NCI-H2107 treated with DMSO at 0.1 percent for 48 hours (cell line): ENCODE results near the gene TTLL11.

Experiments
- DNase-seq: peaks from one replicate; lab custom pipeline; 2025; ENCODE audit not compliant: unreplicated experiment; lab: John Stamatoyannopoulos, UW

Gene TTLL11

GRCh38 chr9:122053567-122054350 lies 39.3 kb downstream of the TTLL11 start:
- DNase-seq = no peak

GRCh38 chr9:122053064-122053463 lies 40.0 kb downstream of the TTLL11 start:
- no peak for DNase-seq

GRCh38 chr9:122051351-122052321 lies 41.5 kb downstream of the TTLL11 start:
- no peak for DNase-seq

- no peak for DNase-seq
Observed at GRCh38 chr9:122050167-122050566, 42.9 kb downstream of the TTLL11 start.

GRCh38 chr9:122042056-122042455 lies 51.1 kb downstream of the TTLL11 start:
- DNase-seq = no peak

GRCh38 chr9:122040561-122041242 lies 52.4 kb downstream of the TTLL11 start:
- DNase-seq = no peak

GRCh38 chr9:122039234-122039633 lies 53.9 kb downstream of the TTLL11 start:
- no peak for DNase-seq

- DNase-seq = no peak
Observed at GRCh38 chr9:122036988-122037387, 56.1 kb downstream of the TTLL11 start.

- no peak for DNase-seq
Observed at GRCh38 chr9:122036408-122036807, 56.7 kb downstream of the TTLL11 start.

- no peak for DNase-seq
Observed at GRCh38 chr9:122033775-122034373, 59.2 kb downstream of the TTLL11 start.

GRCh38 chr9:122032346-122032745 lies 60.8 kb downstream of the TTLL11 start:
- no peak for DNase-seq

- no peak for DNase-seq
Observed at GRCh38 chr9:122031776-122032175, 61.3 kb downstream of the TTLL11 start.

- no peak for DNase-seq
Observed at GRCh38 chr9:122031157-122031556, 62.0 kb downstream of the TTLL11 start.

GRCh38 chr9:122030357-122030756 lies 62.8 kb downstream of the TTLL11 start:
- DNase-seq = no peak

GRCh38 chr9:122029898-122030297 lies 63.2 kb downstream of the TTLL11 start:
- DNase-seq = no peak

- DNase-seq = no peak
Observed at GRCh38 chr9:122028089-122028488, 65.0 kb downstream of the TTLL11 start.

GRCh38 chr9:122020398-122020797 lies 72.7 kb downstream of the TTLL11 start:
- DNase-seq = no peak

GRCh38 chr9:122016744-122017143 lies 76.4 kb downstream of the TTLL11 start:
- DNase-seq = no peak

- DNase-seq = no peak
Observed at GRCh38 chr9:122016309-122016708, 76.8 kb downstream of the TTLL11 start.

- no peak for DNase-seq
Observed at GRCh38 chr9:122015170-122015821, 77.8 kb downstream of the TTLL11 start.
